ENCODE measurements around the gene LMO1.

The LMO1 gene
- long read RNA-seq = 0 reads

DNA sequence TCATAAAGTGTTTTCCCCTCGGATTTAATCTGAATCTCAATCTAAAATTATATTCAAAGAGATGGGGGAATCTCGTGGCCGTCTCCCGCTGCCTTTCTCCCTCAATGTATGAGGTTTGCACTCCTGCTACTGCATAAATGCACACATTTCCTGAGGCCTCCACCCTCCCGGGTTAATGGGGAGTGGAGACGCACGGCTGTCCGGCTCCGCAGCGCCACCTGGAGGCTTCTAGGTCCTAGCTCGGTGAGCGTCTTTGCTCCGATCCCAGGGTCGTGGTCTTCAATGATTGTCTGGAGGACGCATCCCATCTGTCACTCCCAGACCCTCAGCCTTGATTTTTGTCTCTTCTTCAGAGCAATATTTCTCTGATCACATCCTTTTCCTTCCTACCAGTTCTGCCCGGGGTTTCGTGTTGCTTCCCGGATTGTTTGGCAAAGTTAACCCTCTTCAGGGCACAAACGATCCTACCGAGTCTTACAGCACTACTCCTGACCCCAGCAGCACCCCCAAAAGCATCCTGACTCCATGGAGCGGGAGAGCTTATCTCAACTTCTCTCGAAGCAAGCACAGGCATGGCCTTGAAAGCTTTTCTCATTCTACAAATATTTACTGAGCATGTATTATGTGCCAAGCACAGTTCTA, at the start of gene LMO1:
Gene LMO1, minus strand, starts transcription at position 110 of the 642 bp plus-strand sequence. CDS start 516 bp downstream, outside the sequence.
- peak; percentile 39 to 77 for DNase-seq (ENCODE audit: low read depth in 1 of 2, low spot score in 1 of 2)
- Histone ChIP-seq H3K4me3 (replicated peaks; ENCODE audit: insufficient read depth, low read length) (peak within 1 kb of the TSS; percentile 17; the same call in 1 of the 2 replicates), H3K27me3 (ENCODE audit: insufficient read depth, poor library complexity, severe bottlenecking) (peaks cover 62% of the 10 kb centered on the region), H3K27ac (replicated peaks) (no peak within 1 kb of the TSS)
- TF ChIP-seq, protein P1, sequence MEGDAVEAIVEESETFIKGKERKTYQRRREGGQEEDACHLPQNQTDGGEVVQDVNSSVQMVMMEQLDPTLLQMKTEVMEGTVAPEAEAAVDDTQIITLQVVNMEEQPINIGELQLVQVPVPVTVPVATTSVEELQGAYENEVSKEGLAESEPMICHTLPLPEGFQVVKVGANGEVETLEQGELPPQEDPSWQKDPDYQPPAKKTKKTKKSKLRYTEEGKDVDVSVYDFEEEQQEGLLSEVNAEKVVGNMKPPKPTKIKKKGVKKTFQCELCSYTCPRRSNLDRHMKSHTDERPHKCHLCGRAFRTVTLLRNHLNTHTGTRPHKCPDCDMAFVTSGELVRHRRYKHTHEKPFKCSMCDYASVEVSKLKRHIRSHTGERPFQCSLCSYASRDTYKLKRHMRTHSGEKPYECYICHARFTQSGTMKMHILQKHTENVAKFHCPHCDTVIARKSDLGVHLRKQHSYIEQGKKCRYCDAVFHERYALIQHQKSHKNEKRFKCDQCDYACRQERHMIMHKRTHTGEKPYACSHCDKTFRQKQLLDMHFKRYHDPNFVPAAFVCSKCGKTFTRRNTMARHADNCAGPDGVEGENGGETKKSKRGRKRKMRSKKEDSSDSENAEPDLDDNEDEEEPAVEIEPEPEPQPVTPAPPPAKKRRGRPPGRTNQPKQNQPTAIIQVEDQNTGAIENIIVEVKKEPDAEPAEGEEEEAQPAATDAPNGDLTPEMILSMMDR (IDR thresholded peaks at IDR 0.05; ENCODE audit: insufficient read depth, low read length) = peak; percentile 91
- TF ChIP-seq GABPA (IDR thresholded peaks at IDR 0.05; ENCODE audit: low read depth) = no peak

DNA sequence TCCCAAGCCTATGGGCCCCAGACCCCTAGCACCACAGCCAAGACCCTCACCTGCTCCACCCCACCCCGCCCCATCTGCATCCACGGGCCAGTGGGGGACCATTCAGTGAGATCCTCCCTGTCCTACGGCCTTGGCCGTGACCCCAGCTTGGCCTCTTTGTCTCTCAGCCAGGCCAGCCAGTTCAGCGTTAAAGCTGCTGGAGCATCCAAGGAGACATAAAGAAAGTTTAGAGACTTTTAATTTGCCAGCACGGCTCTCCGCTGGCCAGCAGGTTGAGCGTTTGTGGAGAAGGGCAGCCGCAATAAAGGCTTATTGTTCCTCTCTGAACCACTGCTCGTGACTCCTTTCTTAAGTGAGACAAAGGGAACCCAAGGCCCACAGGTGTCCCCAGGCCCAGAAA, 49.3 kb upstream of the LMO1 start:
- Histone ChIP-seq H3K27ac (replicated peaks) (no peak overlapping the region), H3K4me3 (replicated peaks; ENCODE audit: insufficient read depth, low read length) (no peak overlapping the region), H3K27me3 (ENCODE audit: insufficient read depth, poor library complexity, severe bottlenecking) (no peaks in the 10 kb centered on the region)
- TF ChIP-seq, protein P1 (IDR thresholded peaks at IDR 0.05; ENCODE audit: insufficient read depth, low read length) = no peak
- TF ChIP-seq, protein P2, sequence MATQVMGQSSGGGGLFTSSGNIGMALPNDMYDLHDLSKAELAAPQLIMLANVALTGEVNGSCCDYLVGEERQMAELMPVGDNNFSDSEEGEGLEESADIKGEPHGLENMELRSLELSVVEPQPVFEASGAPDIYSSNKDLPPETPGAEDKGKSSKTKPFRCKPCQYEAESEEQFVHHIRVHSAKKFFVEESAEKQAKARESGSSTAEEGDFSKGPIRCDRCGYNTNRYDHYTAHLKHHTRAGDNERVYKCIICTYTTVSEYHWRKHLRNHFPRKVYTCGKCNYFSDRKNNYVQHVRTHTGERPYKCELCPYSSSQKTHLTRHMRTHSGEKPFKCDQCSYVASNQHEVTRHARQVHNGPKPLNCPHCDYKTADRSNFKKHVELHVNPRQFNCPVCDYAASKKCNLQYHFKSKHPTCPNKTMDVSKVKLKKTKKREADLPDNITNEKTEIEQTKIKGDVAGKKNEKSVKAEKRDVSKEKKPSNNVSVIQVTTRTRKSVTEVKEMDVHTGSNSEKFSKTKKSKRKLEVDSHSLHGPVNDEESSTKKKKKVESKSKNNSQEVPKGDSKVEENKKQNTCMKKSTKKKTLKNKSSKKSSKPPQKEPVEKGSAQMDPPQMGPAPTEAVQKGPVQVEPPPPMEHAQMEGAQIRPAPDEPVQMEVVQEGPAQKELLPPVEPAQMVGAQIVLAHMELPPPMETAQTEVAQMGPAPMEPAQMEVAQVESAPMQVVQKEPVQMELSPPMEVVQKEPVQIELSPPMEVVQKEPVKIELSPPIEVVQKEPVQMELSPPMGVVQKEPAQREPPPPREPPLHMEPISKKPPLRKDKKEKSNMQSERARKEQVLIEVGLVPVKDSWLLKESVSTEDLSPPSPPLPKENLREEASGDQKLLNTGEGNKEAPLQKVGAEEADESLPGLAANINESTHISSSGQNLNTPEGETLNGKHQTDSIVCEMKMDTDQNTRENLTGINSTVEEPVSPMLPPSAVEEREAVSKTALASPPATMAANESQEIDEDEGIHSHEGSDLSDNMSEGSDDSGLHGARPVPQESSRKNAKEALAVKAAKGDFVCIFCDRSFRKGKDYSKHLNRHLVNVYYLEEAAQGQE (IDR thresholded peaks at IDR 0.05; ENCODE audit: insufficient replicate concordance, low read depth) = no peak
- no peak for TF ChIP-seq SPI1 (IDR thresholded peaks at IDR 0.05; ENCODE audit: borderline replicate concordance, low read depth)
- no peak for TF ChIP-seq GABPA (IDR thresholded peaks at IDR 0.05; ENCODE audit: low read depth)
- no peak for TF ChIP-seq POLR2AphosphoS5 (IDR thresholded peaks at IDR 0.05; ENCODE audit: low read depth)
- no peak for DNase-seq (ENCODE audit: low read depth in 1 of 2, low spot score in 1 of 2)

DNA sequence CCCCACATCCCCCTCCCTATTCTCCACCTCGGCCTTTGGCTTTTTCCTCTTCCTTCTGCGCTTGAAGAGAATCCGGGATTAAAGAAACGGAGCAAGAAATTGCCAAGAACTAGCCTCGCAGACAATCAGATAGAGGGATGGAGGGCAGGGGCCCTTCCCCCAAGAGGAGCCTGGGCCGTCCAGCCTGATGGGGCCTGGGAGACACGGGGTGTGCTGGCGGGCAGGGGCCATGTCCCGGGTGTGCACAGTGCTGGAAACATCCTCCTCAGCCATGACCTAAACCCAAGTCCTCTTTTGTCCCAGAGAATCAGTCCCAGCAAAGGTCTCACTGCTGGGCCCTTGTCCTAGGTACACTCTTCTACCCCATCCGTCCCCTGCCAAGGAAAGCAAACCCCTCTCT, 47.7 kb upstream of the LMO1 start:
- DNase-seq (ENCODE audit: low read depth in 1 of 2, low spot score in 1 of 2) = no peak
- H3K27me3 ChIP-seq (ENCODE audit: insufficient read depth, poor library complexity, severe bottlenecking) = no peaks in the 10 kb centered on the region
- H3K4me3 ChIP-seq (replicated peaks; ENCODE audit: insufficient read depth, low read length) = no peak overlapping the region
- TF ChIP-seq SPI1 (IDR thresholded peaks at IDR 0.05; ENCODE audit: borderline replicate concordance, low read depth) = no peak
- TF ChIP-seq, protein P1 (IDR thresholded peaks at IDR 0.05; ENCODE audit: insufficient read depth, low read length) = no peak
- TF ChIP-seq GABPA (IDR thresholded peaks at IDR 0.05; ENCODE audit: low read depth) = no peak
- TF ChIP-seq POLR2AphosphoS5 (IDR thresholded peaks at IDR 0.05; ENCODE audit: low read depth) = no peak
- TF ChIP-seq, protein P2 (IDR thresholded peaks at IDR 0.05; ENCODE audit: insufficient replicate concordance, low read depth) = no peak
- no peak overlapping the region for H3K27ac ChIP-seq (replicated peaks)

Measured in HL-60 (cell line).